Effector CD8-positive, alpha-beta T cell (primary cell): Measurements from ENCODE around the gene MYO16.
"Not testable (repeated sequence)": the region's sequence is repeated elsewhere in the genome, so short reads cannot be mapped to it uniquely, and the experiment has no call there.

Experiments
- DNase-seq: peaks from one replicate; lab custom pipeline; 2025; lab: John Stamatoyannopoulos, UW

The MYO16 gene

DNA sequence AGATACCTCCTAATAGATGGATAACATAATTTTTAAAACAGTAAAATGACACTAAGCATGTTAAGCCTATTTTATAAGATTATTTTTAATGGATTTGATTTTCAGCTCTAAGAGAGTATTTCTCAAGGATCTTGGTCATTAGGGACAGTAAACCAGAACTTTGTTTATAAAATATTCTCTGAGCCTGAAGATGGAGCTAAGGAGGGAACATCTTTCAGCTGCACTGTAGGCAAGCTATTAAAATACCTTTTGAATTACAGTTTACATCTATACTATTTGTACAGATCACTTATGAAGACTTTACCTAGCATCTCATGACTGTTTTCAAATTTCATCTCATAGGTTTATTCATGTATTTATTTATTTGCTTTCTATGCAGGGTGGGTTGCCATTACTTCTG, 345.3 kb downstream of the MYO16 start:
- no peak for DNase-seq

DNA sequence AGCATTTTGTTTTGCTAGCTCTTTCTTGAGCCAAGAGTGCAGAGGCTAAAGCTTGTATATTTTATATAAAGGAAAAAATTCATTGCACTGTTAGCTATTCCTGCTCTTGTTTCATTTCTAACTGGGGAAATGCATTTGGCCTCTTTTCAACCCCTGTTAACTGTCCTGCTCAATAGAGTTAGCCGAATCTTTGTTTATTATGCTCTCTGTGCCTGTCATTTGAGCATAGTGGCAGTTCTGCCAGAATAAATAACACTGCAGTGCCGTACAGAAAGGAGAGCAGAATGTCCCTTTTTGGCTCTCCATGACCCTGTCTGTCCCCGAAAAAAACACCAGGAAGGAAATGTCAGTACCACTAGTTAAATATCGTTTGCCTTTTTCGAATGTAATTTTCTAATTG, 350.8 kb downstream of the MYO16 start:
- no peak for DNase-seq

DNA sequence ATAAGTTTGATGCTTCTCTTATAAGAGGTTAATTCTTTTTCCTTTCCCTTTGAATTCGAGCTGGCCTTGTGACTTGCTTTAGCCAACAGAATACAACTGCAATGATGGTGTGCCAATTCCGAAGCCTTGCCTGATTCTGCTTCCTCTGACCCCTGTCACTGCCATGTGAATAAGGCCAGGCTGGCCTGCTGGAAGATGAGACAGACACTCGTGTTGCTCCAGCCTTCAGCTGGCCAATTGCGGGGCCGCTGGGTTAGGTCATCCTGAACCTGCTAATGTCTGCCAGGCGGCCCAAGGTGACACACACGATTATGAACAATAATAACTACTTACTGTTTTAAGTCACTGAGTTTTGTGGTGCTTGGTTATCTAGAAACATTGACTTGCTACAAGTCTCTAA, 352.0 kb downstream of the MYO16 start:
- no peak for DNase-seq

DNA sequence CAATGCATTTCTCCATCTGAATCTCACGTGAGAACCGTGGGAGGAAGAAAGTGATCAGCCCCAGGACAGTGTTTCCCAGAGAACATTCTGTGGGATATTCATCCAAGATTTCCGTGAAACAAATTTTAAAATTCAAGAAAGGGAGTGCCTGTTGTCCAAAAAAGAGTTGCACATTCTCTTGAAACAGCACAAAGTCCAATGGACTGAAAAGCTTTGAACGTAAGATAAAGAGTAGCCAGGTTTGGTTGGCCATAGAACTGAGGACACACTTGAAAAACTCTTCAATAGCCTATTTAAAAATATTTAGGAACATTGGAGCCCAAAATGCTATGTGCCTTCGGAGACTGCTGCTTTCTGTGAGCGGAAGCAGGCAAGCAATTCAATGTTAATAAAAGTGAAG, 353.9 kb downstream of the MYO16 start:
- DNase-seq = no peak

DNA sequence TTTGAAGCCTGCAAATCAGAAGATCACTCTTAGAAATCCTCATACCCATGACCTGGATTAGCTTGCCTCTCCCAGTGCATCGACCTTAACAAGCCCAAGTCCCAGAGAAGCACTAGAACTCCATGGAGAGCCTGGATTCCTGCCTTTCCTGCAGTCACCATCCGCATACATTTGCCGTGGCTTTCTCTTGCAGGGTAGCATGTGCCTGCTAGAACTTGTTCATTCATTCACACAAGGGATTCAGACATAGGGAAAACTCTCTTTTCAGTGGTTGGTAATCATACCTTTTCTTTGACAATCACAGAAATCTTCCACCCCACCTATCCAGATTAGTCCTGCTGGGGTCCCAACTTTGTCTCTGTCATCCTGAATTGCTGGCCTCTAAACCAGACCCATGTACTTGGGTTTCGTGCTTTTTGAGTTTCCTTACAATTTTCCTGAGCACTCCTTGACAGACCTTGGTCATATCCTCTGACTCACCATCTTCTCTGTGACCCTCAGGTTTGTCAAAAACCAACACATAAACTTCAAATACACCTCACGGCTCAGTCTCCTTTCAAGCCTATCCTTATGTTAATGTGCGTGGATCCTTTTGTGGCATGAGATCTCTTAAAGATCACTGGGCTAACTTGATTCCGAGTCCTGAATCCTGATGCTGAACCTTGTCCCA, 355.0 kb downstream of the MYO16 start:
- DNase-seq = no peak

DNA sequence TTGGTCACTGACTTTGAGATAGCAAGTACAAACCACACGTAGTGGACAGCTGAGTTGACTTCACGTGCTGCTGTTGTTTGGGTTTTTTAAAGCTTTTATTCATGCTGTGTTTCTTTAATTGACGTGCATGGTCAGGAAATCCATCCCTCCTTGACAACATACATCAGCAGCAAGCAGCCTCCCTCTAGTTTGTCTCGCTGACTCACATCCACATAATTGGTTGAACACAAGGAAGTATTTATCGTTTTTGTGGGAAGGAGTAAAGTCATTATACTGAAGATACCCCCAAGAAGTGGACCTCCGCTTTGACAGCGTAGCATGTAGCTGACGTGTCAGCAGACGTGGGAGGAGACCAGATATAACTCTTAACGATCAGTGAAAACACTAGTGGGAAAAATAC, 355.8 kb downstream of the MYO16 start:
- no peak for DNase-seq

DNA sequence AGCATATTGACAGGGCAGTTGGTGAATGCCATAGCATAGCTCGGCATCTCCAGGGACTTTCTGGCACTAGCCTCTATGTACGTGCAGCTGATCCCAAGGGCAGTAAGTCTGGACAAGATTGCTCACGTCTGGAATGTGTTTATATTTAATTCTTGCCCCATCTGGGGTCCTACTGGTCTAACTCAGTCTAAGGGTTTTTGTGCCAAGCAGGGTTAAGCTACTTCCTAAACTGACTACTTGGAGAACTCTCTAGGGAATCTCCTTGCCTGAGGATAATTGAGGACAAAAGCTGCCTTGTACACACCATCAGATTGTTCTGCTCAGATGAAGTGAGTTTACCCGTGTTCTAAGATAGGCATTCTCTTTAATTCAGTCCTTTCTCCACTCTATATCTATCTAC, 358.1 kb downstream of the MYO16 start:
- DNase-seq = no peak

DNA sequence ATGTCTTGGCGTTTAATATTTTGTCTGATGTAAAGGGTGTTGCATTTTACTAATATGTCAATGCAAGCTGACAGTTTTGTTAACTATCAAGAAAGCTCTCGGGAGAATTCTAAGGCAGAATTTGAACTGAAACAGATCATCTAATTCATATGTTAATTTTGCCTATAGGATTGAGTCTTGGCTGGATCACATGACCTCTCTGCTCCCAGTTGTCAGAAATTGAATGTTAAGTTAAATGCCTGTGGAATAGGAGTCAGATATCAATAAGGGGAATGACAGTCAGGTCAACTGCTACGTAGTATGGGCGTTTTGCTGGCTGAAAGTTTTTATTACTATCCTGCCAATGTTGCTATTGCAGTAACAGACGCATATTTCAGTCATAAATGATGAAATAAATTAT, 358.5 kb downstream of the MYO16 start:
- DNase-seq = no peak

DNA sequence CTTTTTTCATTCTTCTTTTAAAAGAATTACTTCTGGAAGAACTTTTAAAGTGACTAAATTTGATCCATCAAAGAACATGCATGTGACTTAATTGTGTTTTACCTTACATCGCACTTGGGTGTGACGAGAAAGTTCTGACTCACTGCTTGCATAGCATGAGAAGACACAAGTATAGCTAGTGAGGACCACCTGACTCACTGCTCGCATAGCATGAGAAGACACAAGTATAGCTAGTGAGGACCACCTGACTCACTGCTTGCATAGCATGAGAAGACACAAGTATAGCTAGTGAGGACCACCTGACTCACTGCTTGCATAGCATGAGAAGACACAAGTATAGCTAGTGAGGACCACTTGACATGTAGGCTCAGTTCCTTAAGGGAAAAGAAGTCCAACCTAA, 362.0 kb downstream of the MYO16 start:
- not testable (repeated sequence) for DNase-seq

DNA sequence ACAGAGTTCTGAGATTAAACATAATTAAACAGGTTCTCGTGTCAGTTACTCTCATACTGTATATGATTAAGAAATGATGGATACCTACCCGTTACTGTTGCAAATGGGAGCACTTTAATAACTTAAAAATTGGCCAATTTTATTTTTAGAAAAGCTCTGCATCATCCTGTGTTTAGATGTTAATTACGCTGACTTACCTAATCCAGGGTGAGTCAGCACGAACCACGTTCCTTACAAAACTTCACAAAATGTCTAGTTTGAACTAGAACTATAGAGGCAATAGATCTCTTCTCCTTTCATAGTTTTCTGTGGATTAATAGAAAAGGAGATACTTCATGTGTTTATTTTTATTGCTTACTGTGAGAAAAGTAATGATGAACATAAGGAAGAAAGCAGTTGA, 363.9 kb downstream of the MYO16 start:
- no peak for DNase-seq

DNA sequence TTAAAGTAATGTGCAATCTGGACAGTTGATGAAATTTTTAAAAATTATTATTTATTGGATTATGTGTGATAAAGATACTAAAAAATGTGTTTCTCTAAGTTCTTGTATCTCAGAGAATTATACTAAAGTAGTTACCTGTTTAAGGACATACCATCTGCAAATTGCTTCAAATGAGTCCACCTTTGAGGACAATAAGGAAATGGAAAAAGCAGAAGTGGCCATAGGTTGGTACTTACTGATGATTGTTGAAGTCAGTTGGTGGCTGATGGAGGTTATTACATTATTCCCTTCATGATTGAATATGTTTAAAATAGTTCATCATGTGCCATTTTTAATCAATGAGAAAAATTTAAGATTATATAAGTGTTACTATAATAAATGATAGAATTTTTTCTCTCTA, 367.0 kb downstream of the MYO16 start:
- no peak for DNase-seq

DNA sequence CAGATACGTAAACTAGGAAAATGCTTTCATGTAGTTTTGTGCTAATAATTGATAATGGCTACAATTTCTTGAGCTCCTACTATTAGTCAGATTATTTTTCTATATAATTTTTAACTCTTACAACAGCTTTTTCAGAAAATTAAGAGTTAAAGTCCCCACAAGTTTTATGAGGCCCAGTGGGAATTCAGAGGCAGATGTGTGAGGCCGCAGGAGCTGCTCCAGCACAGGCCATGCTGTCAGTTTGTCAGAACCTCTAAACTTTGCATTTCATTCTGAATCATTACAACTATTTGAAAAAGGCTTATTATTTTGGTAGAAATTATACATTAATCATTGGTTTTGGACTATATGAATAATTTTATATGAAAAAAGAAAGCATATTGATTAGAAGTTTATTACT, 370.8 kb downstream of the MYO16 start:
- no peak for DNase-seq

DNA sequence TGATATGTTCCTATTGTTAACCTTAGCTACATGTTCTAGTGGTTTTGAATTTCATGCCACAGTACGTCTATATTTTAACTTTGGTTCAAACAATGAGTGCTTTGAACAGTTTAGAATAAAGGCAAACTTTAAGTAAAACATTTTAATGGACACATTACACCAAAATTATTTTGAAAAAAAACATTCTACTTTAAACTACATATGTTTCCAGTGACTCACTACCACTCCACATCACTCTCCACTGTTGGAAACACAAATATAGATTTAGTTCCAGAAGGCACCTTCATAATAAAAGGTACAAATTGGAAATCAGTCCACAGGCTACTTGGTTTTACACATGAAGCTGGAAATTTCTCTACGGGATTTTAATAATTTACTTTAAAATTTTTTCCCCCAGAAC, 373.5 kb downstream of the MYO16 start:
- no peak for DNase-seq

DNA sequence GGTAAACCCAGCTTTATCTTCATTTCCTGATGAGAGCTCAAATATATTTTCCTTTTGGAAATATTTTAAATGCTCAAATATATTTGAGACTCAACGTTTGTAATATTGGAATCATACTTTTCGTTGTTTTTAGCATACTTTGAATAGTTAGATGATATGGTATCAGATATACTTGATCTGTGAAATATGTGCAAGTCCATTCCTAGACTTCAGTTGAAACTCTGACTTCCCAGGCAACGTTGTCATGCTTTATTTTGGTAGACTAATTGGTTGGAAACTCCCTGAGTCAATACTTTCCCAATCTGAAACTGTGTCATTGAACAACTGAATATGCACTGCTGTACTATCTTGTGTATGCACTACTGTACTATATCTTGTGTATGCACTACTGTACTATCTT, 378.5 kb downstream of the MYO16 start:
- DNase-seq = no peak

DNA sequence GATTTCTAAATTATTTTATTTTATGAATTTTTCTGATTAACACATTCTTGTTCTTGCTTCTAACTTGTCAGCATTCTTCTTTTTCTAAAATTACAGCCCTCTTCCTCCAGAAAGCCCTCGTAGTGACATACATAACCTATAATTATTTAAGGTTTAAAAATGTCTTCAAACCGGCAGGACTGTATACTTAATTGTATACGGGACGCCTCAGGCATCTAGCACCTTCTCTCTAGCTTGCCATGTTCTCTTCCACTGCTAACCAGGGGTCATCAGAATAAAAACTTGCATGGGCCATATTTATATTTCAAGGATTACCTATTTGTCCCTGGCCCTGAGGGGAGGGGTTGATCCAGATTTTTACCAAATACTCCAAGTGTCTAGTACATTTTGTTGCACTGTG, 380.3 kb downstream of the MYO16 start:
- DNase-seq = no peak

DNA sequence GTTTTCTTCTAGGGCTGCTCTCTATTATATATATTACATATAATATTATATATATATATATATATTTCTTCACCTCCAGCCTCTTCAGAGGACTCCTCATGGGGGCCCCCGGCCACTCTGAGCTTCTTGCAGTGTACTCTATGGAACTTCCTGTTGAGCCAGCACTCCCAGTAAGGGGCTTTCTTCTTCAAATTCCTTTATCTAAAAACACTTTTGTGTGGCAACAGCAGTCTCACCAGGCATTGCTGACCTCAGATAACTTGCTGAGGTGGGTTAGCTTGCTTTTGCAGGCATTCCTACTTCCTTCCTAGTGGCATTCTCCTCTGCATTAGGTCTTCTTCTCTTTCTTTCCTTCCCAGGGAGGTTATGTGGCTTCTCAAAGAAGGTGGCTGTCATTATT, 381.5 kb downstream of the MYO16 start:
- no peak for DNase-seq

DNA sequence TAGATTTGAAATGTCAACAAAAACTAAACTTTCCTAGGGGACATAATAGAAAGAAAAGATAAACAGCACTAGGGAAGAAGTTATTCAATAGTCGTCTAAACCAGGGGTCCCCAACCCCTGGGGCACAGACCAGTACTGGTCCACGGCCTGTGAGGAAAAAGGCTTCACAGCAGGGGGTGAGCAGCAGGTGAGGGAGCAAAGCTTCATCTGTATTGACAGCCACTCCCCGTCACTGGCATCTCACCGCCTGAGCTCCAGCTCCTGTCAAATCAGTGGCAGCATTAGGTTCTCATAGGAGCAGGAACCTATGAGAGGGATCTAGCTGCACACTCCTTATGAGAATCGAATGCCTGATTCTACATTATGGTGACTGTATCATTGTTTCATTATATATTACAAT, 382.7 kb downstream of the MYO16 start:
- DNase-seq = no peak

DNA sequence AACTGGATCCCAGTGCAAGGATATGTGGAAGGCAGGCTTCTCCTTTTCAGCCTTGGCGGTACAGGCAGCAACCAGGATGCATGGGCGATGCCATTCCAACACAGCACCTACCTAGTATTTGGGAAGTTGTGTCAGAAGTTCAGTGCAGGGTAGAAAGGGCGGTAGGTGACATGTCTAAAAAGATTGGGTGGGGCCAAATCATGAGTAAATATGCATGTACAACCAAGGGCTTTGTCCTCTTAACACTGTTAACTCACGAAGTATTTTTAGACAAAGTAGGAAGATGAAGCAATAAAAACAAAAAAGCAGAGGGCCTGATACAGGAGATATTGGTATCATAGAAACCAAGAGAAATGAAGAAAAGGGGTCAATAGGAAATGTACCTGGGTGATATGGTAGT, 392.1 kb downstream of the MYO16 start:
- no peak for DNase-seq

DNA sequence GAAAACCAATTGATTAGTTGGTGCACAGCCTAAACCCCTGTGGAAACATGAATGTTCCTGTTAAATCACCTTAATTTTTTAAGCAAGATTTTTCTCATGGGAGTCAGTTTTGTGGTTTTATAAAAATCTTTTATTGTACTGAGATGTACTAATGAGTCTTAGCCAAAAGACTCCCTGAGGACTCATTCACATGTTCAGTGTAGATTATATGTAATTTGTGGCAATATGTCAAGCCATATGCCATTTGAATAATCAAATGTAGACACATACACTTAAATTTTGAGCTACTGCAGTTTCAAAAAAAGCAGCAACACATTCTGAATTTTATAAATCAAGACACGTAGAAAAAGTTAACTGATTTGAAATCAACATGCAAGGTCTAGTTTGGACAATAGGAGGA, 395.2 kb downstream of the MYO16 start:
- DNase-seq = no peak

DNA sequence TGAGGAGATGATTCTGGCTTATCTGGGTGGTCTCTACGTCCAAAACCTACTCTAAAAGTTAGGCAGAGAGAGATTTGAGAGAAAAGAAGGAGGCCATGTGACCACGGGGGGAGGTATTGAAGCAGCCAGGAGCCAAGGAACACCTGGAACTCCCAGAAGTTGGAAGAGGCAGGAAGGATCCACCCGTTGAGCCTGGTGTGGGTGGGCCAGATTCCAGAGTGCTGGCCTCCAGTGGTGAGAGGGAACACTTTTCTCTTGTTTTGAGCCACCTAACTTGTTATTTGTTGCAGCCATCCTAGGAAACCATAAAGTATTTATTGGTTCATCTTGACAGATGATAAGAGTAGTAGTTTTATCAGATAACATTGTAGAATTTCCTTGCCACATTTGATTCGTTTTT, 396.9 kb downstream of the MYO16 start:
- DNase-seq = no peak

DNA sequence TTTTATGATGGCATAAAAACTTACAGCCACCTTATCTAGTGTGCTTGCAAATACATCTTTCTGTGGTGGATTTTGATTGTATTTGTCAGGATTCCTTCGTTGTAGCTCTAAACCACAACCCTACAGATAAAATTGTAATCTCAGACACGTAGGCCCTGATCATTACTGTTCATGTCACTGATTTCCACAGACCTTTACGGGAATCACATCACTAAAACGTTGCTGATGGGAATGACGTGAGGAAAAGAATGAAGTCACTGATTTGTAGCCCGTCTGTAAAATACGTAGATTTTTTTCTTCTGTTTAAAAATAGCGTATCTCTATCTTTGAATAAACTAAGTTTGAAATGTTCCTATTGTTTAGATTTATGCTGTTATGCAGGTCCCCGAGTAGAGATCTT, 399.2 kb downstream of the MYO16 start:
- no peak for DNase-seq

DNA sequence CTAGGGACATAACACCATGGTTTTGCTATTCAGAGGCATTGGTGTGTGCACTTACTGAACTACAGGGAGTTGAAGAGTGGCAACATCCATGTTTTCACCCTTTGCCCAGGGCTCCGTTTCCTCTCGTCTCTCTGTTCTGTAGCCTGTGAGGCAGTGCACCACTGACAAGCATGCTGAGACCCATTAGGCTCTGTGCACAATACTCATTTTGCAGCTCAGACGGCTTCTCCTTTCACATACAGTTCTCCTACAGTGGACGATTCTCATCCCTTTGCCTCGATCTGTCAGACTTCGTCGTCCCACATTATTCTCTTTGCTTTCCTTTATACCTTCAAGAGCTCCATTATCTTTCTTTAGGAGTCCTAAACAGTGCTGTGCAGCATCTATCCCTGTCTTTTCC, 403.7 kb downstream of the MYO16 start:
- no peak for DNase-seq

DNA sequence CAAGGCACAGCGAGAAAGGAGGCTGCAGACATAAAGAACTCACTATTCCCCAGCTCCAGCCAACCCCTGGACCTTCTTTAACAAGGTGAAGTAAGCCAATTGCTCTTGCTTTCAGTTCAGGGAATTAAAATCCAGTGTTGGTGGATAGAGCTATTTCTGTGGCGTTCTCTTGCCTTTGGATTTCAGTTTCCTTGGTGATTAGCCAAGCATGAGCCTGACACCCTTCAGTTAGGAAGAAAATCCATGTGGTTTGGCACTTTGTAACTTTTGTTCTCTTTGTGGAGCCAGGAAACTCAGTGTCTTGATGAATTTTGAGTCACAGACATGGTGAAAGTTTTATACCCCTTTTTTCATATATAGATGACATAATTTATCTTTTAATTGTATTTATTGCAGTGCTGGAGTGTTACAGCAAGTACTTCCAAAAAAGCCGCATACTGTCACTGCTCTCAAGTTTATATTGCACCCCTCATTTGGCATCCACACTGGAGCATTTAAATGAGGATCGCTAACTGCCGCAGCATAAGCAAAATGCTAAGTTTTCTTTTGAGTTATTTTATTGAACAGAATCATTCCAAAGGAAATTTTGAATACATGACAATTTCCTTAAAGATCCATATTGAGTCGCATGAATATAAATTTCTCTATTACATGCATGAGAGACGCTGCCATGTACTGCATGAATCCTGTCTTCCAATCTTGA, 406.8 kb downstream of the MYO16 start:
- DNase-seq = no peak

DNA sequence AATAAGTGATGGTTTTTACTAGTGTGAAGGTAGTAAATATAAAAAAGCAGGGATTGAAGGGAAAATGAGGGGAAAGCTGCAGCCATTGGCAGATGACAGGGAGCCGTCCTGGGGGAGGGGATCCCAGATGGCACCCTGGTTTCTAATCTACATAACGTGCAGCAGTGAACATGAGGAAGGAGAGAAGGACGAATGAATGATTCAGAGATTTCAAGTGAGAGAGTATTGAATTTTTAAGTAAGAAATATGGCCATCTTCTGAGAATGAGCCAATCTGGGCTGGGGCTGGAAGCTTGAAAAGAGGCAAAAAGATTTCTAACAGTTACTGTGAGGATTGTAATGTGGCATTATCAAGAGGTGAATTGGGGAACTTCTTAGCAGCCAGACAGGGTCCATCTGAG, 414.2 kb downstream of the MYO16 start:
- DNase-seq = no peak
